HCT116 (cell line): ENCODE measurements around the gene HSPG2. TPM values are rescaled to one million over a fixed set of nuclear protein-coding genes. Genes with fewer than 3 reads are reported as not detected.

Experiments used
- ATAC-seq: fragments of 200-7000 bp; cut with Tn5 transposase; 2 replicates; pipeline ENCODE4 v1.9.1; 2020; ENCODE audit warnings: mild to moderate bottlenecking, moderate library complexity
- BruUV-seq: library from RNA; stranded (reverse); fragments of 400-500 nt; replicated peaks from 2 replicates; lab custom pipeline; 2021; lab: Mats Ljungman, UMichigan
- CTCF ChIA-PET: fragments of 300-600 bp; sonication (Branson Sonifier 250); formaldehyde crosslinking; loops from one replicate; lab custom pipeline; 2021; ENCODE audit warnings: antibody characterized with exemption; lab: Charles Lee
- POLR2A ChIA-PET: fragments of 300-600, 350-600 bp; sonication (Branson Sonifier 250); formaldehyde crosslinking; loops from one replicate; lab custom pipeline; 2021; ENCODE audit warnings: antibody characterized with exemption; lab: Charles Lee
- RAD21 ChIA-PET, 2 experiments: fragments of 300-600 bp; sonication (Branson Sonifier 250); formaldehyde crosslinking; loops; one replicate each; lab custom pipeline; 2023; ENCODE audit warnings: low total read pairs in 2 of 2; ENCODE audit not compliant: uncharacterized antibody in 2 of 2, unreplicated experiment in 2 of 2, low non-redundant PET in 1 of 2; lab: Charles Lee
- DNase-seq: peaks from one replicate; pipeline ENCODE4 v3.0.0-alpha.2; 2010; ENCODE audit warnings: low read depth, low spot score
- H2AFZ ChIP-seq: fragments of 200-600 bp; shearing (Covaris generic), sonication (generic); 2 replicates; pipeline ENCODE4 v1.6.1; 2017; ENCODE audit warnings: low read depth, mixed run types, mixed read lengths, antibody characterized with exemption, low read length; ENCODE audit not compliant: poor library complexity, severe bottlenecking
- H3K27ac ChIP-seq: 2 replicates; pipeline ENCODE4 v1.5.1; 2012; ENCODE audit warnings: low read depth, low read length
- H3K27me3 ChIP-seq: fragments of 200-600 bp; sonication (generic); 2 replicates; pipeline ENCODE4 v1.6.1; 2016; ENCODE audit warnings: mixed run types, low read length, mixed read lengths; ENCODE audit not compliant: insufficient read depth
- H3K36me3 ChIP-seq, 2 experiments: fragments of 200-500 bp in 1 of 2; fragments of 200-600 bp in 1 of 2; sonication (Bioruptor generic) in 1 of 2; sonication (generic) in 1 of 2; 2 replicates each; pipeline versions ENCODE4 v1.5.1 to v1.6.1; 2014 to 2016; ENCODE audit warnings: low read length in 2 of 2, inconsistent platforms in 1 of 2, mixed read lengths in 1 of 2, mixed run types in 1 of 2; ENCODE audit not compliant: insufficient read depth in 2 of 2, control insufficient read depth in 1 of 2
- H3K4me1 ChIP-seq, 2 experiments: fragments of 200-600 bp in 1 of 2; sonication (generic) in 1 of 2; 2 replicates each; pipeline versions ENCODE4 v1.5.1 to v1.6.1; 2012 to 2017; ENCODE audit warnings: low read length in 2 of 2, inconsistent platforms in 1 of 2, mild to moderate bottlenecking in 1 of 2, mixed read lengths in 1 of 2, mixed run types in 1 of 2, moderate library complexity in 1 of 2; ENCODE audit not compliant: insufficient read depth in 2 of 2, control insufficient read depth in 1 of 2
- H3K4me2 ChIP-seq: fragments of 200-600 bp; sonication (generic); 2 replicates; pipeline ENCODE4 v1.6.1; 2017; ENCODE audit warnings: mixed run types, low read length, mixed read lengths
- H3K4me3 ChIP-seq, 2 experiments: fragments of 200-600 bp in 1 of 2; sonication (generic) in 1 of 2; replicated peaks in 1 of 2; 2 replicates each; pipeline ENCODE4 v1.5.1; 2011 to 2016; ENCODE audit warnings: low read length in 2 of 2, control low read depth in 1 of 2, low read depth in 1 of 2, mild to moderate bottlenecking in 1 of 2, mixed read lengths in 1 of 2, mixed run types in 1 of 2
- H3K79me2 ChIP-seq: fragments of 200-600 bp; sonication (generic); 2 replicates; pipeline ENCODE4 v1.6.1; 2017; ENCODE audit warnings: mild to moderate bottlenecking, mixed run types, low read length, moderate library complexity, mixed read lengths; ENCODE audit not compliant: insufficient read depth
- H3K9ac ChIP-seq: fragments of 200-600 bp; sonication (generic); 2 replicates; pipeline ENCODE4 v1.6.1; 2016; ENCODE audit warnings: low read length, mixed read lengths
- H3K9me2 ChIP-seq: fragments of 200-600 bp; sonication (generic), shearing (Covaris generic); 2 replicates; pipeline ENCODE4 v1.6.1; 2017; ENCODE audit warnings: mixed run types, mild to moderate bottlenecking, moderate library complexity; ENCODE audit not compliant: insufficient read depth
- H3K9me3 ChIP-seq, 2 experiments: fragments of 200-500 bp in 1 of 2; fragments of 200-600 bp in 1 of 2; sonication (Bioruptor generic) in 1 of 2; sonication (generic) in 1 of 2; 2 replicates each; pipeline ENCODE4 v1.6.1; 2014 to 2017; ENCODE audit warnings: low read length in 2 of 2, mixed read lengths in 2 of 2, inconsistent platforms in 1 of 2, low read depth in 1 of 2, mild to moderate bottlenecking in 1 of 2, mixed run types in 1 of 2, moderate library complexity in 1 of 2; ENCODE audit not compliant: control insufficient read depth in 1 of 2, insufficient read depth in 1 of 2
- H4K20me1 ChIP-seq: fragments of 200-600 bp; sonication (generic), shearing (Covaris generic); 2 replicates; pipeline ENCODE4 v1.6.1; 2017; ENCODE audit warnings: mixed run types, mild to moderate bottlenecking, moderate library complexity; ENCODE audit not compliant: insufficient read depth
- CBX3 ChIP-seq: IDR thresholded peaks from 2 replicates; pipeline ENCODE4 v1.6.1; 2012; ENCODE audit warnings: low read depth
- CTCF ChIP-seq, 3 experiments: fragments of 200-600 bp in 1 of 3; sonication (generic) in 1 of 3; IDR thresholded peaks in 2 of 3; conservative IDR thresholded peaks in 1 of 3; 2 replicates each; pipeline ENCODE4 v1.5.1; 2012 to 2017; ENCODE audit warnings: low read depth in 2 of 3, low read length in 2 of 3, antibody characterized with exemption in 1 of 3, borderline replicate concordance in 1 of 3, control low read depth in 1 of 3, mild to moderate bottlenecking in 1 of 3, mixed read lengths in 1 of 3, mixed run types in 1 of 3, moderate library complexity in 1 of 3; ENCODE audit not compliant: insufficient read depth in 1 of 3
- EZH2 ChIP-seq: fragments of 200-600 bp; sonication (generic); IDR thresholded peaks from 2 replicates; pipeline ENCODE4 v1.6.1; 2017; ENCODE audit warnings: antibody characterized with exemption, mixed run types
- EZH2phosphoT487 ChIP-seq: fragments of 200-600 bp; IDR thresholded peaks from 2 replicates; pipeline ENCODE4 v1.6.1; 2018; ENCODE audit warnings: antibody characterized with exemption, borderline replicate concordance
- FOSL1 ChIP-seq: IDR thresholded peaks from 2 replicates; pipeline ENCODE4 v1.6.1; 2012; ENCODE audit warnings: low read depth
- JUND ChIP-seq: IDR thresholded peaks from 2 replicates; pipeline ENCODE4 v1.6.1; 2012
- POLR2AphosphoS5 ChIP-seq: IDR thresholded peaks from 2 replicates; pipeline ENCODE4 v1.6.1; 2011; ENCODE audit warnings: mild to moderate bottlenecking, low read depth, low read length, moderate library complexity
- RAD21 ChIP-seq: IDR thresholded peaks from 2 replicates; pipeline ENCODE4 v1.6.1; 2012; ENCODE audit warnings: low read depth, mild to moderate bottlenecking
- REST ChIP-seq: IDR thresholded peaks from 2 replicates; pipeline ENCODE4 v1.6.1; 2012; ENCODE audit warnings: low read depth
- SIN3A ChIP-seq: IDR thresholded peaks from 2 replicates; pipeline ENCODE4 v1.6.1; 2012; ENCODE audit warnings: low read depth
- SP1 ChIP-seq: IDR thresholded peaks from 2 replicates; pipeline ENCODE4 v1.6.1; 2012; ENCODE audit warnings: low read depth
- SRF ChIP-seq: IDR thresholded peaks from 2 replicates; pipeline ENCODE4 v1.6.1; 2012; ENCODE audit warnings: low read depth
- YY1 ChIP-seq: IDR thresholded peaks from 2 replicates; pipeline ENCODE4 v1.6.1; 2011; ENCODE audit warnings: low read length, low read depth, moderate library complexity, mild to moderate bottlenecking; ENCODE audit not compliant: insufficient replicate concordance; ENCODE audit errors: extremely low read depth
- ZBTB33 ChIP-seq: IDR thresholded peaks from 2 replicates; pipeline ENCODE4 v1.6.1; 2011; ENCODE audit warnings: mild to moderate bottlenecking, low read length, moderate library complexity; ENCODE audit not compliant: insufficient replicate concordance; ENCODE audit errors: extremely low read depth
- ZFX ChIP-seq: fragments of 450-650 bp; IDR thresholded peaks from 2 replicates; pipeline ENCODE4 v1.6.1; 2017
- ZNF274 ChIP-seq: fragments of 200-500 bp; sonication (Bioruptor generic); IDR thresholded peaks from 2 replicates; pipeline ENCODE4 v1.6.1; 2014; ENCODE audit warnings: mild to moderate bottlenecking, low read depth, low read length, inconsistent platforms
- intact Hi-C: fragments of 100-400 bp; cut with micrococcal nuclease; formaldehyde crosslinking; loops from 2 replicates; pipeline ENCODE4 v1.10.0; 2022
- total RNA-seq: library from RNA; stranded (reverse); gene quantifications from one replicate; pipeline ENCODE4 v1.2.1, GENCODE V29; 2021; ENCODE audit not compliant: unreplicated experiment
- TF ChIP-seq, protein P1 (sequence below): IDR thresholded peaks from 2 replicates; pipeline ENCODE4 v1.6.1; 2012
- TF ChIP-seq, protein P2 (sequence below): IDR thresholded peaks from 2 replicates; pipeline ENCODE4 v1.6.1; 2012

Gene HSPG2
- total RNA-seq, 1 experiment from 2014 or later = 55.7 TPM

GRCh38 chr1:21828506-21829210 is 108.5 kb downstream of the HSPG2 start:
- no peak for ATAC-seq
- no peak overlapping the region for H2AFZ ChIP-seq
- no TSS peak for BruUV-seq
- TF ChIP-seq CBX3 (no peak), ZFX (no peak), REST (no peak), YY1 (no peak), SP1 (no peak), FOSL1 (no peak), SRF (no peak), POLR2AphosphoS5 (no peak), ZNF274 (no peak), EZH2 (no peak), JUND (no peak), SIN3A (no peak), CTCF (IDR thresholded peaks at IDR 0.05 in 2 of 3, conservative IDR thresholded peaks at IDR 0.05 in 1 of 3; ENCODE audit: borderline replicate concordance in 1 of 3, insufficient read depth in 1 of 3, low read depth in 2 of 3, low read length in 2 of 3) (no peak), RAD21 (no peak), ZBTB33 (no peak), EZH2phosphoT487 (no peak)
- TF ChIP-seq, protein P1, sequence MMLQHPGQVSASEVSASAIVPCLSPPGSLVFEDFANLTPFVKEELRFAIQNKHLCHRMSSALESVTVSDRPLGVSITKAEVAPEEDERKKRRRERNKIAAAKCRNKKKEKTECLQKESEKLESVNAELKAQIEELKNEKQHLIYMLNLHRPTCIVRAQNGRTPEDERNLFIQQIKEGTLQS = no peak
- TF ChIP-seq, protein P2, sequence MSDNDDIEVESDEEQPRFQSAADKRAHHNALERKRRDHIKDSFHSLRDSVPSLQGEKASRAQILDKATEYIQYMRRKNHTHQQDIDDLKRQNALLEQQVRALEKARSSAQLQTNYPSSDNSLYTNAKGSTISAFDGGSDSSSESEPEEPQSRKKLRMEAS = no peak
- TF ChIP-seq, all 23 proteins: peak for 0
- no peak overlapping the region for H3K27ac ChIP-seq
- H3K79me2 ChIP-seq = no peaks in the 10 kb centered on the region
- H3K9me2 ChIP-seq = no peaks in the 10 kb centered on the region
- no peaks in the 10 kb centered on the region for H3K4me1 ChIP-seq
- no peaks in the 10 kb centered on the region for H4K20me1 ChIP-seq
- H3K9ac ChIP-seq = no peak overlapping the region
- no peaks in the 10 kb centered on the region for H3K9me3 ChIP-seq
- no peak overlapping the region for H3K4me2 ChIP-seq
- H3K4me3 ChIP-seq = no peak overlapping the region
- POLR2A ChIA-PET = no interaction called here
- DNase-seq = no peak
- no peaks in the 10 kb centered on the region for H3K27me3 ChIP-seq
- H3K36me3 ChIP-seq = no peaks in the 10 kb centered on the region; a peak in 1 of 4 replicates
- intact Hi-C loops = no loop called here
- CTCF ChIA-PET = no interaction called here
- RAD21 ChIA-PET = no interaction called here
